H1 (cell line): ENCODE results near the gene BMX. TPM values are rescaled to one million over a fixed set of nuclear protein-coding genes. Genes with fewer than 3 reads are reported as not detected.

ENCODE experiments used
- CTCF ChIA-PET: fragments of 300-600 bp; sonication (Branson Sonifier 250); formaldehyde crosslinking; loops from one replicate; lab custom pipeline; 2021; ENCODE audit not compliant: partially characterized antibody; lab: Charles Lee
- POLR2A ChIA-PET: fragments of 300-600 bp; sonication (Branson Sonifier 250); formaldehyde crosslinking; loops from one replicate; lab custom pipeline; 2021; ENCODE audit warnings: inconsistent platforms; ENCODE audit not compliant: partially characterized antibody; lab: Charles Lee
- DNase-seq, 2 experiments: peaks; one replicate each; pipeline versions ENCODE4 v3.0.0 to v3.0.0-alpha.2; 2010 to 2022; ENCODE audit warnings: low spot score in 2 of 2, low read depth in 1 of 2, mixed read lengths in 1 of 2
- FAIRE-seq: peaks from 2 replicates; lab custom pipeline; 2011; peaks lifted over from hg19 to GRCh38; lab: Jason Lieb, UNC
- H2AFZ ChIP-seq: 2 replicates; pipeline ENCODE4 v1.8.1; 2012; ENCODE audit warnings: low read length, inconsistent platforms
- H2AK5ac ChIP-seq: 2 replicates; pipeline ENCODE4 v1.6.1; 2013; ENCODE audit warnings: low read depth, low read length
- H2BK120ac ChIP-seq: replicated peaks from 2 replicates; pipeline ENCODE3; 2013; ENCODE audit warnings: low read depth, low read length, inconsistent platforms
- H2BK12ac ChIP-seq: 2 replicates; pipeline ENCODE4 v1.6.1; 2013; ENCODE audit warnings: low read depth, low read length
- H2BK15ac ChIP-seq: 2 replicates; pipeline ENCODE4 v1.6.1; 2013; ENCODE audit warnings: low read length
- H2BK20ac ChIP-seq: 2 replicates; pipeline ENCODE4 v1.6.1; 2013; ENCODE audit warnings: low read length
- H2BK5ac ChIP-seq: 2 replicates; pipeline ENCODE4 v1.6.1; 2013; ENCODE audit warnings: low read depth, low read length
- H3K14ac ChIP-seq: 2 replicates; pipeline ENCODE4 v1.6.1; 2013; ENCODE audit warnings: inconsistent platforms; ENCODE audit not compliant: insufficient read length
- H3K18ac ChIP-seq: 2 replicates; pipeline ENCODE4 v1.6.1; 2013; ENCODE audit warnings: low read length; ENCODE audit errors: extremely low read depth
- H3K23ac ChIP-seq: 2 replicates; pipeline ENCODE4 v1.6.1; 2013; ENCODE audit warnings: inconsistent platforms; ENCODE audit not compliant: insufficient read length
- H3K23me2 ChIP-seq: 2 replicates; pipeline ENCODE4 v1.6.1; 2013; ENCODE audit warnings: low read depth, low read length
- H3K27ac ChIP-seq: 2 replicates; pipeline ENCODE4 v1.6.1; 2011; ENCODE audit warnings: low read depth, low read length, inconsistent platforms
- H3K27me3 ChIP-seq, 4 experiments: replicated peaks in 1 of 4; 1 replicate in 1 of 4; 2 replicates in 3 of 4; pipeline versions ENCODE4 v1.6.1 to v1.8.1; 2011 to 2013; ENCODE audit warnings: low read length in 3 of 4, mild to moderate bottlenecking in 3 of 4, inconsistent platforms in 2 of 4, mixed read lengths in 2 of 4, moderate library complexity in 1 of 4; ENCODE audit not compliant: control insufficient read depth in 3 of 4, insufficient read depth in 3 of 4; ENCODE audit errors: extremely low read depth in 1 of 4
- H3K36me3 ChIP-seq, 4 experiments: 2 replicates each; pipeline versions ENCODE4 v1.6.1 to v1.8.1; 2011 to 2013; ENCODE audit warnings: mild to moderate bottlenecking in 4 of 4, low read length in 3 of 4, moderate library complexity in 2 of 4, control low read depth in 1 of 4, inconsistent platforms in 1 of 4; ENCODE audit not compliant: insufficient read depth in 4 of 4, control insufficient read depth in 2 of 4
- H3K4ac ChIP-seq: replicated peaks from 2 replicates; pipeline ENCODE3; 2013; ENCODE audit warnings: low read length, low read depth, mixed read lengths, inconsistent platforms; ENCODE audit not compliant: insufficient read length
- H3K4me1 ChIP-seq, 4 experiments: replicated peaks in 1 of 4; 1 replicate in 1 of 4; 2 replicates in 3 of 4; pipeline versions ENCODE4 v1.6.1 to v1.8.1; 2011 to 2013; ENCODE audit warnings: low read length in 3 of 4, inconsistent platforms in 2 of 4, mixed read lengths in 1 of 4; ENCODE audit not compliant: insufficient read depth in 4 of 4, control insufficient read depth in 3 of 4
- H3K4me2 ChIP-seq, 2 experiments: 2 replicates each; pipeline versions ENCODE4 v1.6.1 to v1.8.1; 2011 to 2013; ENCODE audit warnings: low read depth in 2 of 2, low read length in 2 of 2, control low read depth in 1 of 2, inconsistent platforms in 1 of 2, mild to moderate bottlenecking in 1 of 2; ENCODE audit not compliant: insufficient read depth in 1 of 2
- H3K4me3 ChIP-seq, 4 experiments: fragments of 200-600, 300-600 bp in 1 of 4; sonication (generic), shearing (Covaris generic), sonication (Bioruptor Twin) in 1 of 4; 2 replicates each; pipeline versions ENCODE4 v1.5.1 to v1.8.1; 2011 to 2016; ENCODE audit warnings: low read length in 4 of 4, low read depth in 3 of 4, control low read depth in 2 of 4, inconsistent platforms in 2 of 4, mild to moderate bottlenecking in 2 of 4, mixed read lengths in 1 of 4, moderate library complexity in 1 of 4; ENCODE audit not compliant: insufficient read depth in 2 of 4; ENCODE audit errors: extremely low read depth in 1 of 4
- H3K56ac ChIP-seq: replicated peaks from 2 replicates; pipeline ENCODE3; 2013; ENCODE audit warnings: low read depth, mild to moderate bottlenecking, mixed read lengths, low read length, inconsistent platforms; ENCODE audit not compliant: insufficient read length
- H3K79me1 ChIP-seq: 2 replicates; pipeline ENCODE4 v1.6.1; 2013; ENCODE audit warnings: low read depth, low read length, control low read depth
- H3K79me2 ChIP-seq, 2 experiments: 2 replicates each; pipeline versions ENCODE4 v1.6.1 to v1.8.1; 2012 to 2013; ENCODE audit warnings: low read length in 2 of 2, mild to moderate bottlenecking in 2 of 2, inconsistent platforms in 1 of 2; ENCODE audit not compliant: insufficient read depth in 2 of 2, control insufficient read depth in 1 of 2
- H3K9ac ChIP-seq, 4 experiments: replicated peaks in 1 of 4; 1 replicate in 1 of 4; 2 replicates in 3 of 4; pipeline versions ENCODE4 v1.6.1 to v1.8.1; 2011 to 2013; ENCODE audit warnings: low read depth in 3 of 4, low read length in 3 of 4, control low read depth in 2 of 4, mild to moderate bottlenecking in 2 of 4, moderate library complexity in 2 of 4, inconsistent platforms in 1 of 4; ENCODE audit errors: extremely low read depth in 1 of 4
- H3K9me3 ChIP-seq, 2 experiments: 2 replicates each; pipeline versions ENCODE4 v1.6.1 to v1.8.1; 2012 to 2013; ENCODE audit warnings: mild to moderate bottlenecking in 2 of 2, moderate library complexity in 2 of 2, control low read depth in 1 of 2, inconsistent platforms in 1 of 2, low read depth in 1 of 2, low read length in 1 of 2, mixed read lengths in 1 of 2; ENCODE audit not compliant: insufficient read depth in 2 of 2
- H4K20me1 ChIP-seq, 2 experiments: replicated peaks in 1 of 2; 2 replicates each; pipeline versions ENCODE3 to v1.8.1; 2011 to 2013; ENCODE audit warnings: inconsistent platforms in 2 of 2, low read length in 2 of 2, mild to moderate bottlenecking in 1 of 2; ENCODE audit not compliant: insufficient read depth in 2 of 2, control insufficient read depth in 1 of 2
- H4K5ac ChIP-seq: 2 replicates; pipeline ENCODE4 v1.6.1; 2013; ENCODE audit warnings: low read length, low read depth, mixed read lengths, inconsistent platforms; ENCODE audit not compliant: insufficient read length
- H4K8ac ChIP-seq: 2 replicates; pipeline ENCODE4 v1.8.0; 2013; ENCODE audit warnings: mild to moderate bottlenecking, moderate library complexity, low read length, inconsistent platforms; ENCODE audit not compliant: insufficient read depth; ENCODE audit errors: extremely low read depth
- H4K91ac ChIP-seq: replicated peaks from 2 replicates; pipeline ENCODE3; 2013; ENCODE audit warnings: low read length, mixed read lengths, inconsistent platforms; ENCODE audit not compliant: insufficient read length
- CEBPB ChIP-seq: IDR thresholded peaks from 2 replicates; pipeline ENCODE4 v1.6.1; 2012; ENCODE audit warnings: low read depth, low read length
- CHD1 ChIP-seq: IDR thresholded peaks from 2 replicates; pipeline ENCODE4 v1.6.1; 2012; ENCODE audit warnings: low read depth, low read length, improper control_type of control experiment
- MAX ChIP-seq: IDR thresholded peaks from 2 replicates; pipeline ENCODE4 v1.6.1; 2012; ENCODE audit warnings: inconsistent platforms
- NANOG ChIP-seq: IDR thresholded peaks from 2 replicates; pipeline ENCODE4 v1.6.1; 2011; ENCODE audit warnings: low read length, low read depth, mild to moderate bottlenecking, inconsistent platforms; ENCODE audit not compliant: insufficient read depth, poor library complexity, severe bottlenecking
- WGBS, 2 experiments: shearing (Covaris generic) in 1 of 2; methylation state at CpG; one replicate each; pipeline versions ENCODE4 v1.1.6 to v1.1.7; 2013 to 2015; ENCODE audit warnings: low lambda C conversion rate in 2 of 2, mixed read lengths in 2 of 2, inconsistent platforms in 1 of 2, low coverage in 1 of 2, missing lambda C conversion rate in 1 of 2; ENCODE audit not compliant: insufficient replicate concordance in 2 of 2, insufficient coverage in 1 of 2, insufficient read length in 1 of 2; ENCODE audit errors: extremely low coverage in 1 of 2, missing lambda C conversion rate in 1 of 2; 5-methylcytosine and 5-hydroxymethylcytosine counted together
- polyA plus RNA-seq, 7 experiments: library from polyadenylated mRNA; depleted of rRNA in 3 of 7; stranded (reverse) in 5 of 7; unstranded in 2 of 7; fragments of >200 nt in 5 of 7; fragments of 200-250 nt in 2 of 7; gene quantifications; 1 replicate in 5 of 7; 2 replicates in 1 of 7; 4 replicates in 1 of 7; pipeline versions ENCODE4 v1.2.1 to v1.2.3, GENCODE V29; 2011 to 2013; ENCODE audit warnings: missing spikeins in 2 of 7, mixed read lengths in 2 of 7
- total RNA-seq: library from RNA; stranded (reverse); fragmentation: NEBNext Ultra II Directional; extraction: Animal tissue kit (Norgen Biotek cat#: 25700); gene quantifications from 2 replicates; pipeline ENCODE4 v1.2.1, GENCODE V29; 2021
- TF ChIP-seq, protein P1 (sequence below), 3 experiments: IDR thresholded peaks; 1 replicate in 2 of 3; 2 replicates in 1 of 3; pipeline versions ENCODE4 v1.5.1 to v1.6.1; 2011; ENCODE audit warnings: low read length in 3 of 3, mild to moderate bottlenecking in 3 of 3, inconsistent platforms in 2 of 3, low read depth in 1 of 3, moderate library complexity in 1 of 3; ENCODE audit not compliant: insufficient read depth in 1 of 3; ENCODE audit errors: control extremely low read depth in 1 of 3

The BMX gene
- total and polyA plus RNA-seq, 2 of the 8 experiments (the other 6 are each of a cell fraction or from before 2014, with no cell fraction given): not detected

GRCh38 chrX:15512401-15512965, 11.9 kb downstream of the BMX start:
- Histone ChIP-seq H2BK20ac (no peak overlapping the region), H2BK12ac (no peak overlapping the region), H2BK5ac (no peak overlapping the region), H3K56ac (no peak overlapping the region), H2BK15ac (no peak overlapping the region), H3K79me1 (no peaks in the 10 kb centered on the region), H4K8ac (no peak overlapping the region), H3K27me3 (no peaks in the 10 kb centered on the region), H3K4me3 (no peak overlapping the region), H3K23me2 (no peaks in the 10 kb centered on the region), H3K4me2 (no peak overlapping the region), H3K27ac (no peak overlapping the region), H2BK120ac (no peak overlapping the region), H3K14ac (no peak overlapping the region), H2AK5ac (no peak overlapping the region), H3K4me1 (no peaks in the 10 kb centered on the region), H4K5ac (no peak overlapping the region), H4K20me1 (no peaks in the 10 kb centered on the region), H3K9ac (no peak overlapping the region), H3K79me2 (no peaks in the 10 kb centered on the region), H3K9me3 (no peaks in the 10 kb centered on the region), H3K36me3 (no peaks in the 10 kb centered on the region)
- FAIRE-seq (no peak), DNase-seq (no peak)
- ChIA-PET CTCF (interaction anchor here (1.5 kb wide), 1 partner anchor 12 kb away, joined by 4 read pairs; the partner anchor contains the start of gene BMX), POLR2A (no interaction called here)
- 94% methylated on average over 3 of the region's 4 CpGs; no CpG with 5 or more reads in 1 of the 2 experiments for WGBS, 2 experiments
- no peak for TF ChIP-seq MAX
- TF ChIP-seq CHD1: no peak
- TF ChIP-seq, protein P1, sequence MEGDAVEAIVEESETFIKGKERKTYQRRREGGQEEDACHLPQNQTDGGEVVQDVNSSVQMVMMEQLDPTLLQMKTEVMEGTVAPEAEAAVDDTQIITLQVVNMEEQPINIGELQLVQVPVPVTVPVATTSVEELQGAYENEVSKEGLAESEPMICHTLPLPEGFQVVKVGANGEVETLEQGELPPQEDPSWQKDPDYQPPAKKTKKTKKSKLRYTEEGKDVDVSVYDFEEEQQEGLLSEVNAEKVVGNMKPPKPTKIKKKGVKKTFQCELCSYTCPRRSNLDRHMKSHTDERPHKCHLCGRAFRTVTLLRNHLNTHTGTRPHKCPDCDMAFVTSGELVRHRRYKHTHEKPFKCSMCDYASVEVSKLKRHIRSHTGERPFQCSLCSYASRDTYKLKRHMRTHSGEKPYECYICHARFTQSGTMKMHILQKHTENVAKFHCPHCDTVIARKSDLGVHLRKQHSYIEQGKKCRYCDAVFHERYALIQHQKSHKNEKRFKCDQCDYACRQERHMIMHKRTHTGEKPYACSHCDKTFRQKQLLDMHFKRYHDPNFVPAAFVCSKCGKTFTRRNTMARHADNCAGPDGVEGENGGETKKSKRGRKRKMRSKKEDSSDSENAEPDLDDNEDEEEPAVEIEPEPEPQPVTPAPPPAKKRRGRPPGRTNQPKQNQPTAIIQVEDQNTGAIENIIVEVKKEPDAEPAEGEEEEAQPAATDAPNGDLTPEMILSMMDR (IDR thresholded peaks at IDR 0.05; ENCODE audit: control extremely low read depth in 1 of 3, insufficient read depth in 1 of 3, low read depth in 1 of 3, low read length in 3 of 3): no peak
- no peak for TF ChIP-seq CEBPB
- TF ChIP-seq NANOG: no peak
- TF ChIP-seq, all 59 proteins: peak for 0
- H3K18ac ChIP-seq: no peak overlapping the region
- H4K91ac ChIP-seq: no peak overlapping the region
- no peak overlapping the region for H3K4ac ChIP-seq
- H2AFZ ChIP-seq: no peak overlapping the region
- no peak overlapping the region for H3K23ac ChIP-seq
